Neural cell (in vitro differentiated cells): Measurements from ENCODE around the gene MOB3B.

ENCODE experiments used
- CTCF ChIP-seq: fragments of 450-650 bp; IDR thresholded peaks from 2 replicates; pipeline ENCODE4 v1.5.1; 2014; ENCODE audit warnings: antibody characterized with exemption, mild to moderate bottlenecking, moderate library complexity; ENCODE audit not compliant: poor library complexity, severe bottlenecking
- EP300 ChIP-seq: fragments of 450-650 bp; conservative IDR thresholded peaks from 2 replicates; pipeline ENCODE4 v1.6.1; 2014; ENCODE audit warnings: antibody characterized with exemption, mild to moderate bottlenecking, moderate library complexity; ENCODE audit not compliant: poor library complexity, severe bottlenecking
- POLR2AphosphoS5 ChIP-seq: IDR thresholded peaks from 2 replicates; pipeline ENCODE4 v1.6.1; 2012
- SMC3 ChIP-seq: fragments of 450-650 bp; conservative IDR thresholded peaks from 2 replicates; pipeline ENCODE4 v1.6.1; 2014; ENCODE audit warnings: antibody characterized with exemption, mild to moderate bottlenecking, moderate library complexity; ENCODE audit not compliant: poor library complexity

- TF ChIP-seq SMC3 (no peak), CTCF (no peak), EP300 (no peak), POLR2AphosphoS5 (no peak)
These were observed 51.3 kb downstream of the MOB3B start for GRCh38 chr9:27478322-27478721.
